ENCODE results near the gene ADH1C.

The ADH1C gene

GRCh38 chr4:99389606-99390005 lies 37.1 kb upstream of the ADH1C start:
- TF ChIP-seq CTCF (IDR thresholded peaks at IDR 0.05; ENCODE audit: low read depth, low read length) = no peak
- DNase-seq (ENCODE audit: low read depth, low spot score) = no peak
- in situ Hi-C loops (cut with HindIII; ENCODE audit: low sequenced_read_pairs) = no loop called here
- no peak overlapping the region for H3K4me3 ChIP-seq (ENCODE audit: low read depth, low read length)

GRCh38 chr4:99383833-99384392 lies 31.4 kb upstream of the ADH1C start:
- in situ Hi-C loops (cut with HindIII; ENCODE audit: low sequenced_read_pairs) = no loop called here
- no peak for TF ChIP-seq CTCF (IDR thresholded peaks at IDR 0.05; ENCODE audit: low read depth, low read length)
- DNase-seq (ENCODE audit: low read depth, low spot score) = peak; percentile 64
- no peak overlapping the region for H3K4me3 ChIP-seq (ENCODE audit: low read depth, low read length)

- no peak overlapping the region for H3K4me3 ChIP-seq (ENCODE audit: low read depth, low read length)
- no peak for TF ChIP-seq CTCF (IDR thresholded peaks at IDR 0.05; ENCODE audit: low read depth, low read length)
- in situ Hi-C loops (cut with HindIII; ENCODE audit: low sequenced_read_pairs) = no loop called here
- no peak for DNase-seq (ENCODE audit: low read depth, low spot score)
These were observed 30.9 kb upstream of the ADH1C start for GRCh38 chr4:99383399-99383798.

GRCh38 chr4:99382745-99383360 lies 30.3 kb upstream of the ADH1C start:
- TF ChIP-seq CTCF (IDR thresholded peaks at IDR 0.05; ENCODE audit: low read depth, low read length) = no peak
- no peak overlapping the region for H3K4me3 ChIP-seq (ENCODE audit: low read depth, low read length)
- in situ Hi-C loops (cut with HindIII; ENCODE audit: low sequenced_read_pairs) = no loop called here
- no peak for DNase-seq (ENCODE audit: low read depth, low spot score)

GRCh38 chr4:99381588-99382175 lies 29.1 kb upstream of the ADH1C start:
- no peak for DNase-seq (ENCODE audit: low read depth, low spot score)
- no peak for TF ChIP-seq CTCF (IDR thresholded peaks at IDR 0.05; ENCODE audit: low read depth, low read length)
- no peak overlapping the region for H3K4me3 ChIP-seq (ENCODE audit: low read depth, low read length)
- in situ Hi-C loops (cut with HindIII; ENCODE audit: low sequenced_read_pairs) = no loop called here

- TF ChIP-seq CTCF (IDR thresholded peaks at IDR 0.05; ENCODE audit: low read depth, low read length) = no peak
- H3K4me3 ChIP-seq (ENCODE audit: low read depth, low read length) = no peak overlapping the region
- DNase-seq (ENCODE audit: low read depth, low spot score) = no peak
- in situ Hi-C loops (cut with HindIII; ENCODE audit: low sequenced_read_pairs) = no loop called here
These were observed 27.0 kb upstream of the ADH1C start for GRCh38 chr4:99379571-99379970.

All from astrocyte of the spinal cord (primary cell).